Muscle of leg (tissue), 11 donors: Measurements from ENCODE around the gene SBNO2. TPM values are rescaled to one million over a fixed set of nuclear protein-coding genes. Genes with fewer than 3 reads are reported as not detected.

Experiments
- DNase-seq: peaks from one replicate; pipeline ENCODE4 v3.0.0; 2013
- H3K27ac ChIP-seq: one replicate; pipeline ENCODE4 v1.5.1; 2013; ENCODE audit warnings: mild to moderate bottlenecking, low read length, control low read depth
- H3K27me3 ChIP-seq: one replicate; pipeline ENCODE4 v1.6.1; 2013; ENCODE audit warnings: low read length; ENCODE audit not compliant: control insufficient read depth, insufficient read depth
- H3K36me3 ChIP-seq: one replicate; pipeline ENCODE4 v1.6.1; 2013; ENCODE audit warnings: low read length; ENCODE audit not compliant: control insufficient read depth, insufficient read depth
- H3K4me1 ChIP-seq: one replicate; pipeline ENCODE4 v1.6.1; 2013; ENCODE audit warnings: low read length; ENCODE audit not compliant: control insufficient read depth, insufficient read depth
- H3K4me3 ChIP-seq: one replicate; pipeline ENCODE4 v1.5.1; 2013; ENCODE audit warnings: low read length, control low read depth
- H3K9me3 ChIP-seq: replicated peaks from 2 replicates; pipeline ENCODE4 v1.6.1; 2013; ENCODE audit warnings: low read depth, low read length; ENCODE audit not compliant: control insufficient read depth
- WGBS: methylation state at CpG from one replicate; pipeline ENCODE4 v1.1.5; 2013; ENCODE audit warnings: missing lambda C conversion rate; ENCODE audit not compliant: insufficient coverage; 5-methylcytosine and 5-hydroxymethylcytosine counted together
- polyA plus RNA-seq, 8 donors: library from polyadenylated mRNA; unstranded; fragments of 120-200 nt; gene quantifications; one replicate each; pipeline versions ENCODE4 v1.2.1 to v1.2.3, GENCODE V29; 2013; ENCODE audit warnings: inconsistent platforms in 1 of 8, low replicate concordance in 1 of 8; ENCODE audit not compliant: insufficient read length in 8 of 8, insufficient read depth in 1 of 8
- total RNA-seq: library from RNA; stranded (reverse); fragments of 120-200 nt; gene quantifications from one replicate; pipeline ENCODE4 v1.2.4, GENCODE V29; 2013

SBNO2 gene
- total and polyA plus RNA-seq, 9 donors, result 7.4 to 16.7 (median 12.2) TPM

DNA sequence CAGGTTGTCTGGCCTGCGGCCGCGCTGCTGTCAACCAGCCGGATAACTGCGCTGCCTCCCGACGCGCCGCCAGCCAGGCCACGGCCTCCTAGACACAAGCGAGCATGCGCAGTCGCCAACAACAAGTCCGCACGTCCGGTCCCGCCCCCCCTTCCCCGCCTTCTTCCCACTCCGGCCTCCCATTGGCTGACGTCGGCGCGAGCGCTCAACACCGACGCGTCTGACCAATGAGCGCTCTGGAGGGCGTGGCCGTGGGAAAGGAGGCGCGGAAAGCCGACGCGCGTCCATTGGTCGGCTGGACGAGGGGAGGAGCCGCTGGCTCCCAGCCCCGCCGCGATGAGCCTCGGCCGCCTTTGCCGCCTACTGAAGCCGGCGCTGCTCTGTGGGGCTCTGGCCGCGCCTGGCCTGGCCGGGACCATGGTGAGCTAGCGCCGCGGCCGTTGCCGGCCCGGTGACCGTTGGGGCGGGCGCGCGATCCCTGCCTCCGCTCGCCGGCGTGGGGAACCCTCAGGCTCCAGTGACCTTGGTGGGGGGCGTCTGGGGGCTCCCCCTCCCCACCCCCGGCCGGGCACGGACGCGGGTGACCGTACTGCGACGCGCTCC, 70.3 kb downstream of the SBNO2 start, which contains the start of gene GPX4:
Gene GPX4 (plus strand): TSS at position 287 of the 603 bp plus-strand sequence. CDS start 50 bp downstream, at position 337.
- under 1% methylated on average over 71 of the region's 75 CpGs for WGBS
- Histone ChIP-seq H3K4me1 (peaks cover 43% of the 10 kb centered on the region), H3K36me3 (peaks cover 25% of the 10 kb centered on the region)

GRCh38 chr19:1103132-1103707, 70.8 kb downstream of the SBNO2 start:
- Histone ChIP-seq H3K4me1 (peaks cover 43% of the 10 kb centered on the region), H3K4me3 (peak overlapping the region; percentile 36), H3K27me3 (no peaks in the 10 kb centered on the region), H3K9me3 (no peaks in the 10 kb centered on the region), H3K36me3 (peaks cover 23% of the 10 kb centered on the region), H3K27ac (peak overlapping the region; percentile 92)
- DNase-seq, result no peak
- 40% methylated on average over 16 of the region's 20 CpGs for WGBS

More for the DNA sequence above, 70.3 kb downstream of the SBNO2 start, which contains the start of gene GPX4:
- Histone ChIP-seq H3K4me3 (peak within 1 kb of the TSS; percentile 65), H3K27me3 (no peaks in the 10 kb centered on the region), H3K9me3 (no peaks in the 10 kb centered on the region), H3K27ac (peak within 1 kb of the TSS; percentile 96)
- DNase-seq, result peak; percentile 100

GRCh38 chr19:1102407-1103131, 71.5 kb downstream of the SBNO2 start:
- Histone ChIP-seq H3K4me3 (no peak overlapping the region), H3K27me3 (no peaks in the 10 kb centered on the region), H3K27ac (peak overlapping the region; percentile 96), H3K9me3 (no peaks in the 10 kb centered on the region), H3K4me1 (peaks cover 43% of the 10 kb centered on the region), H3K36me3 (peaks cover 19% of the 10 kb centered on the region)
- WGBS, result 60% methylated on average over 7 of the region's 17 CpGs
- no peak for DNase-seq

DNA sequence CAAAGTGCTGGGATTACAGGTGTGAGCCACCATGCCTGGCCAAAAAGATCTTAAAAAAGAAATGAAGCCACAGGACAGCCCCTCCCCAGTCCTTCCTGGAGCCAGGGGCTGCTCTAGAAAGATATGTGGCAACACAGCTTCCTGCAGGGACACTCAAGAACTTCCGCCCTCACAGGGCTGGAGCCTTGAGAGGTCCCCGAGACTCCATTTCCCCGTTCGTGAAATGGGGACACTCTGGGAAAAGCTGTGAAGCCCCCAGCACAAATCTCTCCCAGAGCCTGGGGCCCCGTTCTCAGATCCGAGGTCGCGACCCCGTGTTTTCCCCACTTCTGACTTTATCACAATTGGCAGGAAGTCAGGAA, 72.8 kb downstream of the SBNO2 start:
- Histone ChIP-seq H3K27ac (peak overlapping the region; percentile 96), H3K4me3 (no peak overlapping the region), H3K27me3 (no peaks in the 10 kb centered on the region), H3K9me3 (no peaks in the 10 kb centered on the region), H3K36me3 (peaks cover 8% of the 10 kb centered on the region), H3K4me1 (peaks cover 39% of the 10 kb centered on the region)
- WGBS, result 19% methylated on average over 5 of the region's 9 CpGs
- DNase-seq, result peak; percentile 66

GRCh38 chr19:1098177-1099051, 75.7 kb downstream of the SBNO2 start:
- Histone ChIP-seq H3K4me1 (peaks cover 41% of the 10 kb centered on the region), H3K36me3 (peaks cover 9% of the 10 kb centered on the region), H3K27ac (no peak overlapping the region), H3K9me3 (no peaks in the 10 kb centered on the region), H3K4me3 (no peak overlapping the region), H3K27me3 (no peaks in the 10 kb centered on the region)
- 50% methylated on average over 13 of the region's 15 CpGs for WGBS
- no peak for DNase-seq

GRCh38 chr19:1097810-1098176, 76.3 kb downstream of the SBNO2 start:
- Histone ChIP-seq H3K9me3 (no peaks in the 10 kb centered on the region), H3K27ac (no peak overlapping the region), H3K27me3 (no peaks in the 10 kb centered on the region), H3K4me1 (peaks cover 34% of the 10 kb centered on the region), H3K4me3 (no peak overlapping the region), H3K36me3 (peaks cover 13% of the 10 kb centered on the region)
- no CpG with 5 or more reads among the region's 7 CpGs for WGBS
- no peak for DNase-seq

DNA sequence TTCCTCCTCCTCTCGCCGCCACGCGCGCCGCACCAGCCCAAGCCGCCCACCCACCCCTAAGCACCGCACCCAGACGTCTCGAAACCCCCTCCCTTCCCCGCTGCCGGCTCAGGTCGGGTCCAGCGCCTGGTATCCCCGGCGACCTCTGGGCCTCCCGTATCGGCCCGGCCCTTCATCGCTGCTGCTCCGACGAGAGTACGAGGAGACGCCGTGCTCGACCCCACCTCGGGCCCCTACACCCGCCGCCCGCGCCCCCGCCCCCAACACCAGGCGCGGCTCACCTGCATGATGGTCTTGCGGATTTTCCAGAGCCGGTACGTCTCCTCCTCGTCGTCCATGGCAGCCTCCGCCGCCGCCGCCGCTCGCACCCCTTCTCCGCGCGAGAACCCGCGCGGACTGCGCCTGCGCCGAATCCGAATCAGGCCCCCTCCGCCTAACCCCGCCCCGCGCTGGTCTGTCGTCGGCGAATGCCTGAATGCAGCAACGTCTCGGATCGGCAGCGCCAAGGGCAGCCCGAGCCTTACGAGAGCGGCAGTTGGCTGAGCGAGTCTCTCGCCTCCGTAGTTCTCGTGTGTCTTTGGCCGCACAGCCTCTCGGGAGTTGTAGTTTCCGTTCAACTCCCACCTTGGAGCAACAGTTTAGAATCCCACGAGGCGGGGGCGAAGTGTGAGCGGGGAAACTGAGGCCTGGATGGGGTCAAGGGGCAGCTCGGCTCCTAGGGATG, 78.9 kb downstream of the SBNO2 start, which contains the start of gene POLR2E:
Gene POLR2E (minus strand): TSS at position 398 of the 724 bp plus-strand sequence. CDS start 60 bp downstream, at position 338.
- under 1% methylated on average over 78 of the region's 81 CpGs for WGBS
- peaks cover 17% of the 10 kb centered on the region for H3K4me1 ChIP-seq
- peaks cover 30% of the 10 kb centered on the region for H3K36me3 ChIP-seq
- H3K27me3 ChIP-seq, result no peaks in the 10 kb centered on the region
- H3K4me3 ChIP-seq, result peak within 1 kb of the TSS; percentile 89
- no peaks in the 10 kb centered on the region for H3K9me3 ChIP-seq
- DNase-seq, result peak; percentile 100
- H3K27ac ChIP-seq, result no peak within 1 kb of the TSS

GRCh38 chr19:1094655-1094977, 79.5 kb downstream of the SBNO2 start:
- Histone ChIP-seq H3K27me3 (no peaks in the 10 kb centered on the region), H3K9me3 (no peaks in the 10 kb centered on the region), H3K4me1 (peaks cover 17% of the 10 kb centered on the region), H3K27ac (no peak overlapping the region), H3K36me3 (peaks cover 32% of the 10 kb centered on the region), H3K4me3 (peak overlapping the region; percentile 89)
- WGBS, result under 1% methylated on average over 19 of the region's 19 CpGs
- DNase-seq, result no peak

DNA sequence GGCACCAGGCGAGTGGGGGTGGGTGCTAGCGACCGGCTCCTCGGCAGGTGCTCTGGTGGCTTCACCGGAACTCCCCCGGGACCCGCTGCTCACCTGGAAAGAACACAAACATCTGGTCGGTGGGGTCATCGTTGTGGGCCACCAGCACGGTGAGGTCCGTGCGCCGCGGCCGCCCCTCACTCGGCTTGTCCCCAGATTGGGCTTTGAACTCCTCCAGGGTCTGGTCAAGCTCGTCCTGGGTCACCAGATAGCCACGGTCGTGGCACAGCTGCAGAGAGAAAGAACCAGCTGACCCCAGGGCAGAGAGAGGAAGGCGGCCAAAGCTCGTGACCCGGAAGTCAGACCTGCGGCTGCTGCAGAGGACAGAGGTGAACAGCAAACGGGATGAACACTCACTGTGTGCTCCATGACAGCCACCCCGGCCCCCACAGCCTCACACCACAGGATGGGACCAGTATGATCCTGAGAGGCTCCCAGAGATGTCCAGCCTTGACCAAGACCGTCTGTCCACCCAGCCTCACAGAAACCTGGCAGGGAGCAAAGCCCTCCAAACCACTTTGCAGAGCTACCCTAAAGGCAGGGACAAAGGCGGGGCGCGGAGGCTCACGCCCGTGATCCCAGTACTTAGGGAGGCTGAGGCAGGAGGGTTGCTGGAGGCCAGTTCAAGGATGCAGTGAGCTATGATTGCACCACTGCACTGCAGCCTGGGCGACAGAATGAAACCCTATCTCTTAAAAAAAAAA, 80.1 kb downstream of the SBNO2 start:
- peak overlapping the region; percentile 89 for H3K4me3 ChIP-seq
- H3K27me3 ChIP-seq, result no peaks in the 10 kb centered on the region
- H3K36me3 ChIP-seq, result peaks cover 38% of the 10 kb centered on the region
- no peak for DNase-seq
- peaks cover 17% of the 10 kb centered on the region for H3K4me1 ChIP-seq
- no peak overlapping the region for H3K27ac ChIP-seq
- WGBS, result 75% methylated on average over 26 of the region's 32 CpGs
- no peaks in the 10 kb centered on the region for H3K9me3 ChIP-seq
